Nephron progenitor cell (in vitro differentiated cells): ENCODE data around the gene BEST4.
A peak's percentile ranks its signal among the peaks of the same experiment; 100 is the strongest.
"Not testable (repeated sequence)": the region's sequence is repeated elsewhere in the genome, so short reads cannot be mapped to it uniquely, and the experiment has no call there.

Experiments used
- DNase-seq: peaks from one replicate; pipeline ENCODE4 v3.0.0; 2021
- H3K27ac Mint-ChIP-seq: 2 replicates; pipeline ENCODE4 v1.8.0; 2021; ENCODE audit warnings: mild to moderate bottlenecking, moderate library complexity, mixed read lengths
- H3K27me3 Mint-ChIP-seq: 2 replicates; pipeline ENCODE4 v1.8.0; 2021; ENCODE audit warnings: mild to moderate bottlenecking, low read depth, mixed read lengths; ENCODE audit not compliant: poor library complexity
- H3K36me3 Mint-ChIP-seq: 2 replicates; pipeline ENCODE4 v1.8.0; 2021; ENCODE audit warnings: low read depth, mixed read lengths
- H3K4me1 Mint-ChIP-seq: 2 replicates; pipeline ENCODE4 v1.8.0; 2021; ENCODE audit warnings: mixed read lengths
- H3K4me3 Mint-ChIP-seq: 2 replicates; pipeline ENCODE4 v1.8.0; 2021; ENCODE audit warnings: mild to moderate bottlenecking, moderate library complexity, mixed read lengths
- H3K9me3 Mint-ChIP-seq: 2 replicates; pipeline ENCODE4 v1.8.0; 2021; ENCODE audit warnings: mild to moderate bottlenecking, moderate library complexity, mixed read lengths
- TF ChIP-seq, protein P1 (sequence below): fragments of 200-600 bp; sonication (generic); IDR thresholded peaks from 2 replicates; pipeline ENCODE4 v1.5.0; 2021; ENCODE audit warnings: antibody characterized with exemption

The BEST4 gene

DNA sequence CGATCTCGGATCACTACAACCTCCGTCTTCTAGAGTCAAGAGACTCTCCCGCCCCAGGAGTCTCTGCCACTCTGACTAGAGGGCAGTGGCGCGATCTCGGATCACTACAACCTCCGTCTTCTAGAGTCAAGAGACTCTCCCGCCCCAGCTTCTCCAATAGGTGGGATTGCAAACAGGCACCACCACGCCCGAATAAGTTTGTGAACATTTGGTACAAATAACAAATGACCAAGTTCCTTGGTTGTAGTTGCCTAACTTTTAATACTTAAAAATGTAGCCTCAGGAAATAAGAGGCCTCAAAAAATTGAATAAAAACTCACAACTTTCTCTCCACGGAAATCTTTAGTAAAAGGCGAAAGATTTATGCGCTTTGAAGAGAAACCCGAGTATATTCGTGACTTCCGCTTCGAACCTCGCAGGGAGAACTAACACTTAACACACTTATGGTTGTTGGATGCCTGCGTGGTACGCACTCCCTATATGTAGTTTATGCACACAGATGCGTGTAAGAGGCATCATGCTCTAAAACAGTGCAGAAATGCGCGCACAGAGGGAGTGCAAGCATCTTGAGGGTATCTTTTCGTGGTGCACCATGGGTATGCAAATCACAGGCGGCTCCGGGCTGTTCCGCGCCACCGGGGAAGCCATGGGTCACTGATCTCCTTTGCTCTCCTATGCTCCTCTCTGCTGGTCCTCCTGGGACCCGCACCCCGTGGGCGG, 31.8 kb upstream of the BEST4 start:
- H3K27ac Mint-ChIP-seq = peak overlapping the region; percentile 100
- TF ChIP-seq, protein P1, sequence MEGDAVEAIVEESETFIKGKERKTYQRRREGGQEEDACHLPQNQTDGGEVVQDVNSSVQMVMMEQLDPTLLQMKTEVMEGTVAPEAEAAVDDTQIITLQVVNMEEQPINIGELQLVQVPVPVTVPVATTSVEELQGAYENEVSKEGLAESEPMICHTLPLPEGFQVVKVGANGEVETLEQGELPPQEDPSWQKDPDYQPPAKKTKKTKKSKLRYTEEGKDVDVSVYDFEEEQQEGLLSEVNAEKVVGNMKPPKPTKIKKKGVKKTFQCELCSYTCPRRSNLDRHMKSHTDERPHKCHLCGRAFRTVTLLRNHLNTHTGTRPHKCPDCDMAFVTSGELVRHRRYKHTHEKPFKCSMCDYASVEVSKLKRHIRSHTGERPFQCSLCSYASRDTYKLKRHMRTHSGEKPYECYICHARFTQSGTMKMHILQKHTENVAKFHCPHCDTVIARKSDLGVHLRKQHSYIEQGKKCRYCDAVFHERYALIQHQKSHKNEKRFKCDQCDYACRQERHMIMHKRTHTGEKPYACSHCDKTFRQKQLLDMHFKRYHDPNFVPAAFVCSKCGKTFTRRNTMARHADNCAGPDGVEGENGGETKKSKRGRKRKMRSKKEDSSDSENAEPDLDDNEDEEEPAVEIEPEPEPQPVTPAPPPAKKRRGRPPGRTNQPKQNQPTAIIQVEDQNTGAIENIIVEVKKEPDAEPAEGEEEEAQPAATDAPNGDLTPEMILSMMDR = no peak
- DNase-seq = peak; percentile 80

DNA sequence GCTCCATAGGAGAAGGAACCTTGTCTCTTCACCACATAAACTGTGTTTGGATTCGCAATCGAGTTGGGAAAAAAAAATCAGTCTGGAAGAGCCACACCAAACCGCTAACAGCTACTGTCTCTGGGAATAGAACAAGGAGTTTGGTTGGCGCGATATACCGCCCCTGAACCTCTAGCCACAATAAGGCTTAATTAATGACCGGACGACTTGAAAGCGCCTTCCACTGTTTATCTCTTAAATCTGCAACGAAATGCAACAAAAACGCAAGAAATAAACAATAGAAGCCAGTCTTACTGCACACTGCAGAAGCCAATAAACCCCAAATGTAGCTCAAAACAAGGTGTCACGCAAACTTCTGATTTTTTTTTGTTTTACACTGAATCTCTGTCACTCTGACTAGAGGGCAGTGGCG, 31.2 kb upstream of the BEST4 start:
- TF ChIP-seq, protein P1 = no peak
- peaks cover 18% of the 10 kb centered on the region for H3K36me3 Mint-ChIP-seq
- peaks cover 52% of the 10 kb centered on the region for H3K4me1 Mint-ChIP-seq
- peaks cover 9% of the 10 kb centered on the region for H3K9me3 Mint-ChIP-seq
- peaks cover 6% of the 10 kb centered on the region for H3K27me3 Mint-ChIP-seq
- peak overlapping the region; percentile 100 for H3K27ac Mint-ChIP-seq
- peak overlapping the region; percentile 80 for H3K4me3 Mint-ChIP-seq
- DNase-seq = no peak

More for the DNA sequence above, 31.8 kb upstream of the BEST4 start:
- Mint-ChIP-seq H3K4me3 (peak overlapping the region; percentile 80), H3K27me3 (peaks cover 6% of the 10 kb centered on the region), H3K36me3 (peaks cover 16% of the 10 kb centered on the region), H3K4me1 (peaks cover 50% of the 10 kb centered on the region), H3K9me3 (peaks cover 9% of the 10 kb centered on the region)

DNA sequence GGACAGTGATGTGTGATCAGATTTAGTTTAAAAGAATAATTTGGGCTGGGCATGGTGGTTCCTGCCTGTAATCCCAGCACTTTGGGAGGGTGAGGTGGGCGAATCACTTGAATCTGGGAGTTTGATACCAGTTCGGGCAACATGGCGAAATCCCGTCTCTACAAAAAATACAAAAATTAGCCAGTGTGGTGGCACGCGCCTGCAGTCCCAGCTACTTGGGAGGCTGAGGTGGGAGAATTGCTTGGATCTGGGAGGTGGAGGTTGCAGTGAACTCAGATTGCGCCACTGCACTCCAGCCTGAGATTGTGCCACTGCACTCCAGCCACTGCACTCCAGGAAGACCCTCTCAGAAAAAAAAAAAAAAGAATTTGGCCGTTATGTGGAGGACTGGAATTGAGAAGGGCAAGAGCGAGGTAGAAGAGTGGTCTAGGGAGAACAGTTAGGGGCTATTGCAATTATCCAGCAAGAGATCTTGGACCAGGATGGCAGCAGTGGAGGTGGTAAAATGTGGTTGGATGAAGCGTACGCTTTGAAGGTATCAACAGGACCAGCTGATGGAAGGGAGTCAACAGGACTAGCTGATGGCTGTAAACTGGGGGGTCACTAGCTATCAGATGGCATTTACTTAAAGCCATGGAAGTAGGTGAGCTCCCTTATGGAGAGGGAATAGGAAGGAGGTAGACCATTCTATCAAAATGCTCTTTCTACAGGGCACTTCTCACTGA, 30.0 kb upstream of the BEST4 start:
- H3K27me3 Mint-ChIP-seq = peaks cover 6% of the 10 kb centered on the region
- DNase-seq = no peak
- H3K9me3 Mint-ChIP-seq = peaks cover 9% of the 10 kb centered on the region
- peaks cover 18% of the 10 kb centered on the region for H3K36me3 Mint-ChIP-seq
- H3K27ac Mint-ChIP-seq = peak overlapping the region; percentile 33
- peak overlapping the region; percentile 47 for H3K4me3 Mint-ChIP-seq
- H3K4me1 Mint-ChIP-seq = peaks cover 57% of the 10 kb centered on the region
- TF ChIP-seq, protein P1 = no peak

DNA sequence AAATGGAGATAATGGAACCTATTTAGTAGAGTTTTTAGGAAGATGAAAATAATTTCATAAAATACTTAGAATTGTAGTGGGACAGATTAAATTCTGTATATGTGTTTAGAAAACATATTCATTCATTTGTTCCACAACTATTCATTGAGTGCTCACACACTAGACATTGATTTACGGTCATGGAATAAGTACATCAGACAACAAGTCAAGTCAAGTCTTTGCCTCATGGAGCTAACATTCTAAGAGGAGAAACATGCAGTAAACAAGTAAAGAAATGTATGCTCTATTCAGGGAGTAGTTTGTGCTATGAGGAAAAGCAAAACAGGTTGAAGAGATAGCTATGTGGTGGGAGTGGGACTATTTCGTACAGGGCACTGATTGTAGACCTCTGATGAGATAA, 29.3 kb upstream of the BEST4 start:
- peaks cover 63% of the 10 kb centered on the region for H3K4me1 Mint-ChIP-seq
- DNase-seq = no peak
- peaks cover 9% of the 10 kb centered on the region for H3K9me3 Mint-ChIP-seq
- no peak overlapping the region for H3K27ac Mint-ChIP-seq
- peak overlapping the region; percentile 47 for H3K4me3 Mint-ChIP-seq
- TF ChIP-seq, protein P1 = no peak
- peaks cover 4% of the 10 kb centered on the region for H3K27me3 Mint-ChIP-seq
- H3K36me3 Mint-ChIP-seq = peaks cover 18% of the 10 kb centered on the region

DNA sequence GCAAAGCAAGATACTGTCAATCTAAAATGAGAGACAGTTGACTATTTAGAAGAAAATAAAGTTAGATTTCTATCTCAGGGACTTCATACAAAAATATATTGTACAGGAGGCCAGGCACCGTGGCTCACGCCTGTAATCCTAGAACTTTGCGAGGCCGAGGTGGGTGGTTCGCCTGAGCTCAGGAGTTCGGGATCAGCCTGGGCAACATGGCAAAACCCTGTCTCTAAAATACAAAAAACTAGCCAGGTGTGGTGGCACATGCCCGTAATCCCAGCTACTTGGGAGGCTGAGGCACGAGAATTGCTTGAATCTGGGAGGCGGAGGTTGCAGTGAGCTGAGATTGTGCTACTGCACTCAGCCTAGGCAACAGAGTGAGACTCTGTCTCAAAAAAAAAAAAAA, 28.0 kb upstream of the BEST4 start:
- H3K4me3 Mint-ChIP-seq, DNase-seq, H3K27ac Mint-ChIP-seq, H3K9me3 Mint-ChIP-seq, H3K27me3 Mint-ChIP-seq: not testable (repeated sequence)
- Mint-ChIP-seq H3K4me1 (peaks cover 69% of the 10 kb centered on the region), H3K36me3 (peaks cover 18% of the 10 kb centered on the region)

DNA sequence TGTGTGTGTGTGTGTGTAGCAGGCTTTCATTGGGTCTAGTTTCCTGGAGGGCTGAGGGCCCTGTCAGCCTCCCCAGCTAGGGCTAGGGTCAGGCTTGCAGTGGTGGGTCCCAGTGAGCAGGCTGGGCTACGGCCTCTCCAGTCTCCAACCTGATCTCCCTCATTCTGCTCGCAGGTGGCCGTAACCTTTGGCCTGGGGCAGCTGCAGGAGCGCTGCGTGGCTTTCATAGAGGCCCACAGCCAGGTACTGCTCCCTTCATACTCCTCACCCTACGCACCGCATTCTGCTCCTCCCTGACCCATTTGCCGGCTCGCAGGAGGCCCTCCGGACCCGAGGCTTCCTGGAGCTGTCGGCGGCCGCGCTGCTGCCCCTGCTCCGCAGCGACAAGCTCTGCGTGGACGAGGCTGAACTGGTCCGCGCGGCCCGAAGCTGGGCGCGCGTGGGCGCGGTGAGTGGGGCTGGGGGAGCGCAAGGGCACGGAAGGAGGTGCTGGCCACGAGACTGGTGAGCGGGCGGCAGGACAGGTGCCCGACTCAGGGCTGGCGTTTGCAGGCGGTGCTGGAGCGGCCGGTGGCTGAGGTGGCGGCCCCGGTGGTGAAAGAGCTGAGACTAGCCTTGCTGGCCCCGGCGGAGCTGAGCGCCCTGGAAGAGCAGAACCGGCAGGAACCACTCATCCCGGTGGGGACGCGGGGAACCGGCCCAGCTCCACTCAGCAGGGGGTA, 25.0 kb upstream of the BEST4 start:
- TF ChIP-seq, protein P1 = no peak
- H3K4me3 Mint-ChIP-seq = peak overlapping the region; percentile 53
- H3K4me1 Mint-ChIP-seq = peaks cover 69% of the 10 kb centered on the region
- H3K36me3 Mint-ChIP-seq = peaks cover 15% of the 10 kb centered on the region
- peaks cover 2% of the 10 kb centered on the region for H3K27me3 Mint-ChIP-seq
- H3K9me3 Mint-ChIP-seq = peaks cover 6% of the 10 kb centered on the region
- no peak for DNase-seq
- H3K27ac Mint-ChIP-seq = no peak overlapping the region
